Neutrophil (primary cell): Measurements from ENCODE around the gene PLVAP.

ENCODE experiments used
- H3K27ac ChIP-seq: fragments of 200-600 bp; sonication (generic); 2 replicates; pipeline ENCODE4 v1.5.1; 2016; ENCODE audit warnings: mild to moderate bottlenecking, moderate library complexity
- H3K27me3 ChIP-seq: fragments of 200-600 bp; sonication (generic); 2 replicates; pipeline ENCODE4 v1.6.0; 2016; ENCODE audit warnings: mild to moderate bottlenecking
- H3K36me3 ChIP-seq: fragments of 200-600 bp; sonication (generic); 2 replicates; pipeline ENCODE4 v1.5.1; 2017
- H3K4me1 ChIP-seq, 2 experiments: fragments of 200-600 bp in 1 of 2; sonication (generic) in 1 of 2; 1 replicate in 1 of 2; 2 replicates in 1 of 2; pipeline versions ENCODE4 v1.5.1 to v1.6.1; 2013 to 2016; ENCODE audit warnings: low read depth in 1 of 2, low read length in 1 of 2, mild to moderate bottlenecking in 1 of 2, moderate library complexity in 1 of 2; ENCODE audit not compliant: control insufficient read depth in 1 of 2, insufficient read depth in 1 of 2
- H3K4me3 ChIP-seq, 2 experiments: fragments of 200-600 bp in 1 of 2; sonication (generic) in 1 of 2; 1 replicate in 1 of 2; 2 replicates in 1 of 2; pipeline ENCODE4 v1.5.1; 2013 to 2016; ENCODE audit warnings: low read depth in 1 of 2, low read length in 1 of 2, mild to moderate bottlenecking in 1 of 2, moderate library complexity in 1 of 2
- H3K9me3 ChIP-seq: fragments of 200-600 bp; sonication (generic); 2 replicates; pipeline ENCODE4 v1.5.1; 2016
- CTCF ChIP-seq: fragments of 200-600 bp; sonication (generic); IDR thresholded peaks from 2 replicates; pipeline ENCODE4 v1.5.1; 2016; ENCODE audit warnings: antibody characterized with exemption

The PLVAP gene

GRCh38 chr19:17334414-17335409 is 42.4 kb downstream of the PLVAP start, which contains the start of gene ANO8:
Gene ANO8, minus strand, starts transcription at chr19:17334855. Its CDS starts 185 bp downstream, at chr19:17334670.
- Histone ChIP-seq H3K36me3 (no peaks in the 10 kb centered on the region), H3K4me3 (peak within 1 kb of the TSS; percentile 63 to 70), H3K9me3 (no peaks in the 10 kb centered on the region), H3K27ac (peak within 1 kb of the TSS; percentile 10), H3K27me3 (peaks cover 60% of the 10 kb centered on the region), H3K4me1 (peaks cover 39 to 44% of the 10 kb centered on the region in 2 experiments)
- TF ChIP-seq CTCF = no peak

GRCh38 chr19:17333611-17334413 is 43.3 kb downstream of the PLVAP start:
- Histone ChIP-seq H3K9me3 (no peaks in the 10 kb centered on the region), H3K4me3 (peak overlapping the region; percentile 63 to 70), H3K36me3 (no peaks in the 10 kb centered on the region), H3K27me3 (peaks cover 69% of the 10 kb centered on the region), H3K27ac (no peak overlapping the region), H3K4me1 (peaks cover 47 to 51% of the 10 kb centered on the region in 2 experiments)
- TF ChIP-seq CTCF = no peak

GRCh38 chr19:17332677-17333581 is 44.2 kb downstream of the PLVAP start:
- peaks cover 51 to 52% of the 10 kb centered on the region in 2 experiments for H3K4me1 ChIP-seq
- TF ChIP-seq CTCF = no peak
- H3K27ac ChIP-seq = no peak overlapping the region
- H3K27me3 ChIP-seq = peaks cover 76% of the 10 kb centered on the region
- no peak overlapping the region for H3K4me3 ChIP-seq
- no peaks in the 10 kb centered on the region for H3K9me3 ChIP-seq
- H3K36me3 ChIP-seq = no peaks in the 10 kb centered on the region

- H3K4me1 ChIP-seq = peaks cover 45 to 48% of the 10 kb centered on the region in 2 experiments
- H3K4me3 ChIP-seq = no peak overlapping the region
- H3K27ac ChIP-seq = no peak overlapping the region
- H3K27me3 ChIP-seq = peaks cover 76% of the 10 kb centered on the region
- H3K9me3 ChIP-seq = no peaks in the 10 kb centered on the region
- H3K36me3 ChIP-seq = no peaks in the 10 kb centered on the region
- TF ChIP-seq CTCF = no peak
Observed at GRCh38 chr19:17332360-17332676, 44.8 kb downstream of the PLVAP start.

GRCh38 chr19:17331045-17331558 is 46.0 kb downstream of the PLVAP start:
- Histone ChIP-seq H3K27ac (no peak overlapping the region), H3K9me3 (no peaks in the 10 kb centered on the region), H3K4me1 (peaks cover 33 to 38% of the 10 kb centered on the region in 2 experiments), H3K36me3 (no peaks in the 10 kb centered on the region), H3K27me3 (peaks cover 87% of the 10 kb centered on the region), H3K4me3 (no peak overlapping the region)
- TF ChIP-seq CTCF = no peak
